C4-2B (cell line): ENCODE measurements around the gene CCDC3.
"Not testable (repeated sequence)": the region's sequence is repeated elsewhere in the genome, so short reads cannot be mapped to it uniquely, and the experiment has no call there.

ENCODE experiments used
- H3K27ac ChIP-seq: fragments of 450-650 bp; 2 replicates; pipeline ENCODE4 v1.5.1; 2017
- ZFX ChIP-seq: fragments of 450-650 bp; IDR thresholded peaks from 2 replicates; pipeline ENCODE4 v1.6.1; 2017
- TF ChIP-seq, protein P1 (sequence below): fragments of 450-650 bp; conservative IDR thresholded peaks from 2 replicates; pipeline ENCODE4 v1.5.1; 2017; ENCODE audit warnings: mild to moderate bottlenecking

The CCDC3 gene

DNA sequence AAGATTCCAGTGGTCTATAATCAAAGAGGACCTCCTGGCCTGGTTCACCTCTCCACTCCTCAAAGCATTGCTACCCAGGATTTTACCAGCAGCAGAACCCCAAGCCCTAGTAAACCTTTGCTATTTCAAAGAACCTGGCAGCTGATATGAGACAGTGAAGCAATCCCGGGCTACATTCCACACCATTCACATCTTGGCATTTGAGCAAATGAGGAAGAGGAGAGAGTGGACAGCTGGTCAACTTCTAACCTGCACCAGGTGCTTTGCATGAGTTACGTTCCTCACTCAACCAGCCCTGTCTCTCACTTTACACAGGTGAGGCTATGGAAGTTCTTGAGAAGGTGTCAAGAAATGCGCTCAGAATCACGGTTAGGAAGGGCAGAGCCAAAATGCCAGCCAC, 1.1 kb downstream of the CCDC3 start:
- H3K27ac ChIP-seq: no peak overlapping the region
- TF ChIP-seq, protein P1, sequence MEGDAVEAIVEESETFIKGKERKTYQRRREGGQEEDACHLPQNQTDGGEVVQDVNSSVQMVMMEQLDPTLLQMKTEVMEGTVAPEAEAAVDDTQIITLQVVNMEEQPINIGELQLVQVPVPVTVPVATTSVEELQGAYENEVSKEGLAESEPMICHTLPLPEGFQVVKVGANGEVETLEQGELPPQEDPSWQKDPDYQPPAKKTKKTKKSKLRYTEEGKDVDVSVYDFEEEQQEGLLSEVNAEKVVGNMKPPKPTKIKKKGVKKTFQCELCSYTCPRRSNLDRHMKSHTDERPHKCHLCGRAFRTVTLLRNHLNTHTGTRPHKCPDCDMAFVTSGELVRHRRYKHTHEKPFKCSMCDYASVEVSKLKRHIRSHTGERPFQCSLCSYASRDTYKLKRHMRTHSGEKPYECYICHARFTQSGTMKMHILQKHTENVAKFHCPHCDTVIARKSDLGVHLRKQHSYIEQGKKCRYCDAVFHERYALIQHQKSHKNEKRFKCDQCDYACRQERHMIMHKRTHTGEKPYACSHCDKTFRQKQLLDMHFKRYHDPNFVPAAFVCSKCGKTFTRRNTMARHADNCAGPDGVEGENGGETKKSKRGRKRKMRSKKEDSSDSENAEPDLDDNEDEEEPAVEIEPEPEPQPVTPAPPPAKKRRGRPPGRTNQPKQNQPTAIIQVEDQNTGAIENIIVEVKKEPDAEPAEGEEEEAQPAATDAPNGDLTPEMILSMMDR: no peak
- TF ChIP-seq ZFX: no peak

DNA sequence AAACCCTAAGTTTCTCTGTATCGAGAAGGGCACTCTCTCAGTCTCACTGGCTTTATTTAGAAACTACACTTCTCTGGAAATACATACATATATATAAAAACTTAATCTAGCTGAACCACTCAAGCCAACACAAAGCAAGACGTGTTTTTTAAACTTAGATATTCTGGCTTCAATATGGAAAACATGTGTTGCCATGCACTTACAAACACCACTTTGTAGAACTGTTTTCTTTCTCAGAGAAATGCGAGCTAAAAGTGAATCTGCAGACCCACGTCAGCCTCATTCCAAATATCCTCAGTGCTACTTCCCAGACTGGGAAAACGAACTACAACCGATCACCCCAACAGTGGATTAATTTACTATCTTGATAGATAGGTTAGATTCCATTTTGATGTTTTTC, 1.7 kb downstream of the CCDC3 start:
- no peak for TF ChIP-seq ZFX
- TF ChIP-seq, protein P1: no peak
- H3K27ac ChIP-seq: no peak overlapping the region

DNA sequence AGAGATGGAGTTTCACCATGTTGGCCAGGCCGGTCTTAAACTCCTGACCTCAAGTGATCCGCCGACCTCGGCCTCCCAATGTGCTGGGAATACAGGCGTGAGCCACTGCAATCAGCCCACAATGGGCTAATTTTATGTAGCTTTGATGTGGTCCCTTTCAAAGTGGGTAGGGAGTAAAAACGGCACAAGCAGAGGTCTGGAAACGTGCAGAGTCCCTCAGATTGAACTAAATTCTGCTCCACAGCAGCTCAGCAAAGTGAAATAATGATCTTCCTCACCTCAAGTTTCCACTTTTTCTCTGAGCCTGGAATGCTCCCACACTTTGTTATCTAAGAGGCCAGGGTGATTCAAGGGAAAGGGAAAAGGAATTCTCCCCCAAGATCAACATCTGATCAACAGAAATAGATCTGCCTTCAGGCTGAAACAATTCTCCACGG, 6.1 kb downstream of the CCDC3 start:
- no peak for TF ChIP-seq ZFX
- TF ChIP-seq, protein P1: no peak
- no peak overlapping the region for H3K27ac ChIP-seq

DNA sequence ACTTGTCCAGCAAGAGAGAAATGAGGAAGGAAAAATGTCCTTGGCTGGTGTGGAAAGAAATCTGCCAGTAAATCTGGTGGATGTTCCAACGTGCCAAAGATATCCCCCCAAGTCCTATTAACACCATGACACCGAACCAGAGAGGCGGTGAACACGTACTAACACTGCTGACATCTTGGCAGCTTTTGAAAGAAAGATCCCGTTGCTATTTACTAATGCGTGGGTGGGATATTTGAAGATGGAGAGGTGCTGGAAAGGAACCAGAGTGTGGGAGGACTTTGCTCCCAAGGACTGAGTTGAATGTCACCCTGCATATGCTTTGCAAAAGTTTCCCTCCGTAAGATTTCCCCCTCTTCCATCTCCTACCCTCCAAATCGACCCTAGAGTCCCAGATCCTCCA, 7.9 kb downstream of the CCDC3 start:
- TF ChIP-seq, protein P1: no peak
- TF ChIP-seq ZFX: no peak
- H3K27ac ChIP-seq: no peak overlapping the region

DNA sequence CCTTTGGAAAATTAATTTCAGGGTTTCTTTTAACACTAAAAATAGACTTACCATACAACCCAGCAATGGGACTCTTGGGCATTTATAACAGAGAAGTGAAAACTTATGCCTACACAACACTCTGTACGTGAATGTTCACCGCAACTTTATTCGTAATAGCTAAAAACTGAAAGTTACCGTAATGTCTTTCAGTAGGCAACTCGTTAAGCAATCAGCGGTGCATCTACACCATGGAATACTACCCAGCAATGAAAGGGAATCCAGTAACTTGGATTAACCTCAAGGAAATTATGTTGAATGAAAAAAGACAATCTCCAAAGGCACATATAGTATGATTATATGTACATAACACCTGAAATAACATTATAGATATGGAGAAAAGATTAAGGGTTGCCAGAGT, 16.2 kb downstream of the CCDC3 start:
- TF ChIP-seq ZFX: no peak
- TF ChIP-seq, protein P1: no peak
- H3K27ac ChIP-seq: no peak overlapping the region

DNA sequence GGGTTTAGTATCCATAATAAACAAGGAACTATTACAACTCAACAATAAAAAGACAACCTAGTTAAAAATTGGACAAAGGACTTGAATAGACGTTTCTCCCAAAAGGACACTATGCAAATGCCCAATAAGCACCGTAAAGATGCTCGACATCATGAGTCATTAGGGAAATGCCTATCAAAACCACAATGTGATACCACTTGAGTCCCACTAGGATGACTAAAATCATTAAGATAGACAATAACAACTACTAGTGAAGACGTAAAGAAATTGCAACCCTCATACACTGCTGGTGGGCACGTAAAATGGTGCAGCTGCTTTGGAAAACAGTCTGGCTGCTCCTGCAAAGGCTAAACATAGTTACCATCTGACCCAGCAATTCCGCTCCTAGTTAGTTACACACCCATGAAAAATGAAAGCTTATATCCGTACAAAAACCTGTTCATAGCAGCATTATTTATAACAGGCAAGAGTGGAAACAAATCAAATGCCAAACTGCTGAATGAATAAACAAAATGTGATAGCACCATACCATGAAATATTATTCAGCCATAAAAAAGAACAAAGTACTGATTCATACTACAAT, 17.3 kb downstream of the CCDC3 start:
- no peak for TF ChIP-seq ZFX
- TF ChIP-seq, protein P1: no peak
- no peak overlapping the region for H3K27ac ChIP-seq

DNA sequence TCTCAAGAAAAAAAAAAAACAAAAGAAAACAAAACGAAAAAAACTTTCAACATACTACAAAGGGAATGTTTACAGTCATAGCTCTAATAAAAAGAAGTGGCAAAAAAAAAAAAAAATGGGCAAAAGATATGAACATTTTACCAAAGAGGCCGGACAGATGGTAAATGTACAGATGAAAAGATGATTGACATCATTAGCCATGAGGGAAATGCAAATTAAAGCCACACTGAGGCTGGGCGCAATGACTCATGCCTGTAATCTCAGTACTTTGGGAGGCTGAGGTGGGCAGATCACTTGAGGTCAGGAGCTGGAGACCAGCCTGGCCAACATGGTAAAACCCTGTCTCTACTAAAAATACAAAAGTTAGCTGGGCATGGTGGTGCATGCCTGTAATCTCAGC, 17.9 kb downstream of the CCDC3 start:
- not testable (repeated sequence) for H3K27ac ChIP-seq

DNA sequence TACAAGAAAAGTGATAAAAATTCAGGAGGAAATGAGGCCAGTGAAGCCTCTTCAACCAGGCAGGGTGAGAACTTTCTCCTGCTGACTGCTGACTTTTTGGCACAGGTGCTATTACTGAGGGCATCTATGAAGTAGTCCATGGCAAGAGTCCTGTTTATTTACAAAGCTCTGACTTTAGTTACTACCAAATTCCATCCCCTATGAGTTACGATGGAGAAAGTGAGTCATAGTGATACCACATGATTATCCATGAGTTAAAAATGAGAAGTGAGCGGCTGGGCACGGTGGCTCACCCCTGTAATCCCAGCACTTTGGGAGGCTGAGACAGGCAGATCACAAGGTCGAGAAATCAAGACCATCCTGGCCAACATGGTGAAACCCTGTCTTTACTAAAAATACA, 19.9 kb downstream of the CCDC3 start:
- TF ChIP-seq, protein P1: no peak
- no peak for TF ChIP-seq ZFX
- H3K27ac ChIP-seq: no peak overlapping the region
